D341Med (cell line): ENCODE measurements around the gene GRAMD1A.
"Not testable (repeated sequence)": the region's sequence is repeated elsewhere in the genome, so short reads cannot be mapped to it uniquely, and the experiment has no call there.

Experiments
- DNase-seq: peaks from one replicate; pipeline ENCODE4 v3.0.0; 2012; ENCODE audit warnings: low spot score

GRAMD1A gene

GRCh38 chr19:35004517-35005255 lies 4.6 kb downstream of the GRAMD1A start:
- no peak for DNase-seq

- DNase-seq = no peak
Measured at GRCh38 chr19:35005256-35005977, 5.3 kb downstream of the GRAMD1A start.

GRCh38 chr19:35006007-35006341 lies 5.9 kb downstream of the GRAMD1A start:
- not testable (repeated sequence) for DNase-seq

- no peak for DNase-seq
Measured at GRCh38 chr19:35006342-35006998, 6.3 kb downstream of the GRAMD1A start.

- no peak for DNase-seq
Measured at GRCh38 chr19:35006999-35007365, 6.9 kb downstream of the GRAMD1A start.

- not testable (repeated sequence) for DNase-seq
Measured at GRCh38 chr19:35007427-35007826, 7.3 kb downstream of the GRAMD1A start.

GRCh38 chr19:35008891-35009341 lies 8.8 kb downstream of the GRAMD1A start:
- DNase-seq = no peak

GRCh38 chr19:35009424-35010415 lies 9.6 kb downstream of the GRAMD1A start:
- no peak for DNase-seq

GRCh38 chr19:35011091-35011689 lies 11.1 kb downstream of the GRAMD1A start:
- no peak for DNase-seq

GRCh38 chr19:35011737-35012682 lies 11.9 kb downstream of the GRAMD1A start:
- DNase-seq = no peak

- DNase-seq = peak; percentile 89
Measured at GRCh38 chr19:35013041-35013819, 13.1 kb downstream of the GRAMD1A start.

- no peak for DNase-seq
Measured at GRCh38 chr19:35013820-35014754, 14.0 kb downstream of the GRAMD1A start.

GRCh38 chr19:35014774-35015173 lies 14.7 kb downstream of the GRAMD1A start:
- not testable (repeated sequence) for DNase-seq

- DNase-seq = no peak
Measured at GRCh38 chr19:35015270-35015953, 15.3 kb downstream of the GRAMD1A start.

GRCh38 chr19:35015954-35016351 lies 15.8 kb downstream of the GRAMD1A start:
- DNase-seq = no peak

GRCh38 chr19:35017507-35017906 lies 17.4 kb downstream of the GRAMD1A start:
- no peak for DNase-seq

GRCh38 chr19:35018379-35018778 lies 18.3 kb downstream of the GRAMD1A start:
- no peak for DNase-seq

GRCh38 chr19:35019144-35019543 lies 19.0 kb downstream of the GRAMD1A start:
- DNase-seq = no peak
